ENCODE measurements around the gene EBF4.
"Not testable (repeated sequence)": the region's sequence is repeated elsewhere in the genome, so short reads cannot be mapped to it uniquely, and the experiment has no call there.

DNA sequence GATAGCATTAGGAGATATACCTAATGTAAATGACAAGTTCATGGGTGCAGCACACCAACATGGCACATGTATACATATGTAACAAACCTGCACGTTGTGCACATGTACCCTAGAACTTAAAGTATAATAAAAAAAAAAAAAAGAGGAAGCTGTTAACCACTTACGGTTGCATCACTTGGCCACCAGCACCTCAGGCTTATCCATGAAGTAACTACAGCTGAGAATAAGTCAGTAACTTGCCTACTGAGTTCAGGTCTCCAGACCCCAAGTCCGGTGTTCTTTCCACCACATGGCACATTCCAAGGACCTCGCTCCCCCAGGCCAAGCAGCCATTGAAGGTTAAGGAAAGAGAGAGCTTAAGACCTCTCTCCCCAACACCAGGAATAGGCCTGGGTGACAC is 7.8 kb upstream of the EBF4 start:
- not testable (repeated sequence) for TF ChIP-seq POLR2A (IDR thresholded peaks at IDR 0.05)
- TF ChIP-seq, protein P1, sequence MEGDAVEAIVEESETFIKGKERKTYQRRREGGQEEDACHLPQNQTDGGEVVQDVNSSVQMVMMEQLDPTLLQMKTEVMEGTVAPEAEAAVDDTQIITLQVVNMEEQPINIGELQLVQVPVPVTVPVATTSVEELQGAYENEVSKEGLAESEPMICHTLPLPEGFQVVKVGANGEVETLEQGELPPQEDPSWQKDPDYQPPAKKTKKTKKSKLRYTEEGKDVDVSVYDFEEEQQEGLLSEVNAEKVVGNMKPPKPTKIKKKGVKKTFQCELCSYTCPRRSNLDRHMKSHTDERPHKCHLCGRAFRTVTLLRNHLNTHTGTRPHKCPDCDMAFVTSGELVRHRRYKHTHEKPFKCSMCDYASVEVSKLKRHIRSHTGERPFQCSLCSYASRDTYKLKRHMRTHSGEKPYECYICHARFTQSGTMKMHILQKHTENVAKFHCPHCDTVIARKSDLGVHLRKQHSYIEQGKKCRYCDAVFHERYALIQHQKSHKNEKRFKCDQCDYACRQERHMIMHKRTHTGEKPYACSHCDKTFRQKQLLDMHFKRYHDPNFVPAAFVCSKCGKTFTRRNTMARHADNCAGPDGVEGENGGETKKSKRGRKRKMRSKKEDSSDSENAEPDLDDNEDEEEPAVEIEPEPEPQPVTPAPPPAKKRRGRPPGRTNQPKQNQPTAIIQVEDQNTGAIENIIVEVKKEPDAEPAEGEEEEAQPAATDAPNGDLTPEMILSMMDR (IDR thresholded peaks at IDR 0.05): not testable (repeated sequence)

All from right lobe of liver (tissue), 4 donors.